Measurements from ENCODE around the gene EFNA5. TPM values are rescaled to one million over a fixed set of nuclear protein-coding genes. Genes with fewer than 3 reads are reported as not detected.

EFNA5 gene
- total RNA-seq, 1 donor from 2014 or later, result 12.0 TPM

- no peak for DNase-seq (ENCODE audit: low spot score, unreplicated experiment)
- H3K9me3 Mint-ChIP-seq (ENCODE audit: low read depth), result no peaks in the 10 kb centered on the region
- H3K36me3 Mint-ChIP-seq (ENCODE audit: insufficient read depth), result no peaks in the 10 kb centered on the region
- peaks cover 8% of the 10 kb centered on the region for H3K4me1 Mint-ChIP-seq (ENCODE audit: low read depth)
- H3K27ac Mint-ChIP-seq, result no peak overlapping the region
- TF ChIP-seq CTCF (IDR thresholded peaks at IDR 0.05; ENCODE audit: unreplicated experiment), result no peak
- no peak overlapping the region for H3K4me3 Mint-ChIP-seq (ENCODE audit: low read depth)
- H3K27me3 Mint-ChIP-seq, result no peaks in the 10 kb centered on the region
Observed at GRCh38 chr5:107403228-107403953, 267.3 kb downstream of the EFNA5 start.

- Mint-ChIP-seq H3K27ac (no peak overlapping the region), H3K4me3 (ENCODE audit: low read depth) (no peak overlapping the region), H3K9me3 (ENCODE audit: low read depth) (no peaks in the 10 kb centered on the region), H3K36me3 (ENCODE audit: insufficient read depth) (no peaks in the 10 kb centered on the region), H3K27me3 (no peaks in the 10 kb centered on the region), H3K4me1 (ENCODE audit: low read depth) (peaks cover 13% of the 10 kb centered on the region)
- DNase-seq (ENCODE audit: low spot score, unreplicated experiment), result no peak
- TF ChIP-seq CTCF (IDR thresholded peaks at IDR 0.05; ENCODE audit: unreplicated experiment), result no peak
Observed at GRCh38 chr5:107402434-107403227, 268.1 kb downstream of the EFNA5 start.

GRCh38 chr5:107401470-107402122 lies 269.1 kb downstream of the EFNA5 start:
- Mint-ChIP-seq H3K4me1 (ENCODE audit: low read depth) (peaks cover 13% of the 10 kb centered on the region), H3K9me3 (ENCODE audit: low read depth) (no peaks in the 10 kb centered on the region), H3K27ac (no peak overlapping the region), H3K4me3 (ENCODE audit: low read depth) (no peak overlapping the region), H3K27me3 (no peaks in the 10 kb centered on the region), H3K36me3 (ENCODE audit: insufficient read depth) (no peaks in the 10 kb centered on the region)
- no peak for DNase-seq (ENCODE audit: low spot score, unreplicated experiment)
- no peak for TF ChIP-seq CTCF (IDR thresholded peaks at IDR 0.05; ENCODE audit: unreplicated experiment)

GRCh38 chr5:107400328-107400727 lies 270.4 kb downstream of the EFNA5 start:
- Mint-ChIP-seq H3K36me3 (ENCODE audit: insufficient read depth) (no peaks in the 10 kb centered on the region), H3K4me3 (ENCODE audit: low read depth) (no peak overlapping the region), H3K27me3 (no peaks in the 10 kb centered on the region), H3K9me3 (ENCODE audit: low read depth) (no peaks in the 10 kb centered on the region), H3K4me1 (ENCODE audit: low read depth) (peaks cover 18% of the 10 kb centered on the region), H3K27ac (no peak overlapping the region)
- no peak for DNase-seq (ENCODE audit: low spot score, unreplicated experiment)
- no peak for TF ChIP-seq CTCF (IDR thresholded peaks at IDR 0.05; ENCODE audit: unreplicated experiment)

- no peak overlapping the region for H3K4me3 Mint-ChIP-seq (ENCODE audit: low read depth)
- no peak for DNase-seq (ENCODE audit: low spot score, unreplicated experiment)
- no peaks in the 10 kb centered on the region for H3K27me3 Mint-ChIP-seq
- H3K27ac Mint-ChIP-seq, result no peak overlapping the region
- H3K4me1 Mint-ChIP-seq (ENCODE audit: low read depth), result peaks cover 27% of the 10 kb centered on the region
- no peaks in the 10 kb centered on the region for H3K36me3 Mint-ChIP-seq (ENCODE audit: insufficient read depth)
- TF ChIP-seq CTCF (IDR thresholded peaks at IDR 0.05; ENCODE audit: unreplicated experiment), result no peak
- H3K9me3 Mint-ChIP-seq (ENCODE audit: low read depth), result no peaks in the 10 kb centered on the region
Observed at GRCh38 chr5:107398703-107399102, 272.0 kb downstream of the EFNA5 start.

All from progenitor cell of endocrine pancreas (in vitro differentiated cells).